ENCODE measurements around the gene PDRG1. TPM values are rescaled to one million over a fixed set of nuclear protein-coding genes. Genes with fewer than 3 reads are reported as not detected.
A peak's percentile ranks its signal among the peaks of the same experiment; 100 is the strongest.
"Not testable (repeated sequence)": the region's sequence is repeated elsewhere in the genome, so short reads cannot be mapped to it uniquely, and the experiment has no call there.

The PDRG1 gene
- total RNA-seq, 2 donors from 2014 or later: 7.2 to 9.0 TPM

DNA sequence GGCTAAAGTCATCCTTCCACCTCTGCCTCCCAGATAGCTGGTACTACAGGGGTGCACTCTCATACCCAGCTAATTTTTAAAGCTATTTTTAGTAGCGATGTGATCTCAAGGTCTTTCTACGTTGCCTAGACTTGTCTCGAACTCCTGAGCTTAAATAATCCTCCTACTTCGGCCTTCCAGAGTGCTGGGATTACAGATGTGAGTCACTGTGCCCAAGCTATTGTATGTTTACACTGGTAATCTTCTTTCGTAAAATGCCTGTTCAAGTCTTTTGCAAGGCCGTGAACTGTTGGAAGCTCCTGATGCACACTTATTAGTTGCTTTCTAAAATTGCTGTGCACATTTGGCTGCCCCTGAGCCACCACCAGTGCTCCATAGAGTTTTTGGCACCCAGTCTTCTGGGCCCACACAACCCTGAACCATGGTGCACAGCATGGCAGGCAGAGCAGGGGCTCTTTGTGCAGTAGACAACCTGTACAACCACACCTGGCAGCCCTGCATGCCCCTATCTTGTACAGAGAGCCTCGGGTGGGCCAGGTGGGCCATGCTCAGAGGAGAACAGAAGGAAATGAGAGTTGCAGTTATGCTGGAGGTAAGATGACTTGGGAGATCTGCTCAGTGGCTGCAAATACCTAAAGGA is 33.3 kb downstream of the PDRG1 start:
- ATAC-seq (no peak), DNase-seq (no peak)
- Mint-ChIP-seq H3K36me3 (ENCODE audit: low read depth) (peaks cover 4% of the 10 kb centered on the region), H3K27me3 (peaks cover 54% of the 10 kb centered on the region), H3K4me1 (no peaks in the 10 kb centered on the region), H3K27ac (no peak overlapping the region), H3K4me3 (no peak overlapping the region)
- no peaks in the 10 kb centered on the region for H3K9me3 ChIP-seq (ENCODE audit: control insufficient read depth, low read length, poor library complexity, severe bottlenecking)

DNA sequence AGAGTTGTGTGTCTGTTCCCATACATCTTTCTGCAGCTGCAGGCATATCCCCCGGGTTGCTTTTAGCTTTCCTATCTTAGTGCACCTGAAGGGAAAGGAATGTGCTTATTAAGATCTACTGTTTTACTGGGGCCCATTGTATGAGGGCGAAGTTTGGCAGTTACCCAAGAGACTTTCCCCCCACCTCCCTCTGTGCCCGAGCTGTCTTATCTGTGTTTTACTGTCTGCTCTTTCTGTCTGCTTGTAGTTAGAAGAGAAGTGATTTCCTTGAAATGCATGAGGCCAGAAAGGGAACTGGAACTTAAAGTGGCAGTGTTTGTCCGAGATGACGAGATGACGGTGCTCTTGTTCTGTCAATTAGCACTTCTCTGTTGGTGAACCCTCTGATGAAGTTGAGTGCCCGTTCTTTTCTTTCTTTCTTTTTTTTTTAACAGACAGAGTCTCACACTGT is 33.9 kb downstream of the PDRG1 start:
- not testable (repeated sequence) for DNase-seq; ATAC-seq; H3K9me3 ChIP-seq (ENCODE audit: control insufficient read depth, low read length, poor library complexity, severe bottlenecking); H3K36me3 Mint-ChIP-seq (ENCODE audit: low read depth); H3K27ac Mint-ChIP-seq; H3K4me3 Mint-ChIP-seq; H3K4me1 Mint-ChIP-seq
- H3K27me3 Mint-ChIP-seq: peaks cover 49% of the 10 kb centered on the region

GRCh38 chr20:31916708-31917107 is 35.1 kb downstream of the PDRG1 start:
- DNase-seq: no peak
- peak overlapping the region; percentile 16 for H3K27ac Mint-ChIP-seq
- peaks cover 4% of the 10 kb centered on the region for H3K36me3 Mint-ChIP-seq (ENCODE audit: low read depth)

DNA sequence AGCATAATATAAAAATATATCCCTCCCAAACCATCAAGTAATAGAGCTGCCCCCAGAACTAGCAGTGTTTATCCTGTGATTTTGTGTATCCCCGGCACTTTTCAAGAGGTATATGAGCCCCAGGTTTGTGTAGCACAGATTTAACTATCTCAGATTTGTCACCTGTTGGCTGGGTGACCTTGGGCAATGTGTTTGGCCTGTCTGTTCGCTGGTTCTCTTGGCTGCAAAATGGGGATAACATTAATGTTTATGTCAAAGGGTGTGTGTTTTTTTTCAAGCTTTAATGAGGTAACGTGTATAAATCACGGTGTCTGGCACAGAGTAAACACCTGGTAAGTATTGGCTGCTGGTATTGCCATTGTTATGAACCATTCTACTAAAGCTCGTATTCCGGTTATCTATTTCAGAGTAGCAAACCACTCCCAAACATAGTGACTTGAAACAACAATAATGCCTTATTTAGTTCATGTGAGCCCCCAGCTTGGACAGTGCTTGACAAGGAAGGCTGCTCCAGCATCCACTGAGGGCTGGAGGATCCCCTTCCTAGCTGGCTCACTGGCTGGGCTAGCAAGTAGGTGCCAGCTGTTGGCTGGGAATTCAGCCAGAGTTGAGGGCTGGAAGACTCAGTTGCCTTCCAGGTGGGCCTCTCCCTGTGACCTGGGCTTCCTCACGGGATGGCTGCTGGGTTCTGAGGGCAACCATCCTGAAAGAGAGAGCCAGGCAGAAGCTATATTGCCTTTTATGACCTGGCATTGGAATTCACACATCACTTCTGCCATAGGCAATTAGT is 36.2 kb downstream of the PDRG1 start:
- no peaks in the 10 kb centered on the region for H3K4me1 Mint-ChIP-seq
- no peaks in the 10 kb centered on the region for H3K9me3 ChIP-seq (ENCODE audit: control insufficient read depth, low read length, poor library complexity, severe bottlenecking)
- no peak overlapping the region for H3K4me3 Mint-ChIP-seq
- peaks cover 4% of the 10 kb centered on the region for H3K36me3 Mint-ChIP-seq (ENCODE audit: low read depth)
- no peak overlapping the region for H3K27ac Mint-ChIP-seq
- H3K27me3 Mint-ChIP-seq: peaks cover 39% of the 10 kb centered on the region
- no peak for DNase-seq
- no peak for ATAC-seq

More at GRCh38 chr20:31916708-31917107, 35.1 kb downstream of the PDRG1 start:
- Mint-ChIP-seq H3K27me3 (peaks cover 43% of the 10 kb centered on the region), H3K4me1 (no peaks in the 10 kb centered on the region), H3K4me3 (no peak overlapping the region)
- H3K9me3 ChIP-seq (ENCODE audit: control insufficient read depth, low read length, poor library complexity, severe bottlenecking): no peaks in the 10 kb centered on the region
- ATAC-seq: no peak

GRCh38 chr20:31914170-31914569 is 37.7 kb downstream of the PDRG1 start:
- Mint-ChIP-seq H3K27me3 (peaks cover 27% of the 10 kb centered on the region), H3K27ac (no peak overlapping the region), H3K36me3 (ENCODE audit: low read depth) (peaks cover 2% of the 10 kb centered on the region), H3K4me3 (no peak overlapping the region), H3K4me1 (no peaks in the 10 kb centered on the region)
- DNase-seq: no peak
- ATAC-seq: no peak
- no peaks in the 10 kb centered on the region for H3K9me3 ChIP-seq (ENCODE audit: control insufficient read depth, low read length, poor library complexity, severe bottlenecking)

DNA sequence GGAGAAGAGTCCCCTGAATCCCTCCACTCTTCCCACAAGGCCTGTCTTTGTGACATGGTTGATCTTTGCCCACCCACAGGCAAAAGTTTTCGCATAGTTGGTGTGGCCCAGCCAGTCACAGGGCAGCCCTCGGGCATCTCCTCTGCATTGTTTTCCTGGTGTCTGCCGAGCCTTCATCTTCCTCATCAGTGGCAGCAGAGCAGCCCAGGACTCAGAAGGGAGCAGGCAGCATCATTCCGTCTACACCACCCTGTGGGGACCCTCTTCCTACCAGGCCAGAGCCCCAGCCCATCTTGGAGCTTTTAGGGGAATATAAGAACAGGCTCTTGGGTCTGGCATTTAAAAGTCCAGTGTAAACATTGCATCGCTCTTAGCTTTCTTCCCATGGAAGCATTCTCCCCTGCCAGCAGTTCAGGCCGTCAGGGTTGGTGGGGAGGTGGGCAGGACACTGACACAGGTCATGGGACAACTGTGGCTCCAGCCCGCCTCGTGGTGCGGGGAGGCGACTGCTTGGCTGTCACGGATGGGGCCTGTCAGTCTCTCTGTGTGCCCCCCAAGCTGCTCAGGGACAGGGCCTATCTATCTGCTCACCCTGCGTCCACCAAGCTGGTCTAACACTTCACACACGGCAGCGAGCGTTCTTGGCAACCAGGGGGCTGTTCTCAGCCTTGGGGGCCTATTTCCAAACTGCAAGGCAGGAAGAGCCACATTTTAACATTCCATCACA is 38.3 kb downstream of the PDRG1 start:
- H3K4me3 Mint-ChIP-seq: no peak overlapping the region
- no peaks in the 10 kb centered on the region for H3K9me3 ChIP-seq (ENCODE audit: control insufficient read depth, low read length, poor library complexity, severe bottlenecking)
- peak overlapping the region; percentile 8 for H3K27ac Mint-ChIP-seq
- H3K27me3 Mint-ChIP-seq: peaks cover 26% of the 10 kb centered on the region
- ATAC-seq (no peak), DNase-seq (no peak)
- peaks cover 5% of the 10 kb centered on the region for H3K36me3 Mint-ChIP-seq (ENCODE audit: low read depth)
- no peaks in the 10 kb centered on the region for H3K4me1 Mint-ChIP-seq

GRCh38 chr20:31910071-31910803 is 41.6 kb downstream of the PDRG1 start:
- Mint-ChIP-seq H3K27me3 (peaks cover 29% of the 10 kb centered on the region), H3K4me1 (peaks cover 2% of the 10 kb centered on the region), H3K36me3 (ENCODE audit: low read depth) (peaks cover 3% of the 10 kb centered on the region), H3K27ac (no peak overlapping the region), H3K4me3 (no peak overlapping the region)
- no peak for DNase-seq
- no peak for ATAC-seq
- no peaks in the 10 kb centered on the region for H3K9me3 ChIP-seq (ENCODE audit: control insufficient read depth, low read length, poor library complexity, severe bottlenecking)

DNA sequence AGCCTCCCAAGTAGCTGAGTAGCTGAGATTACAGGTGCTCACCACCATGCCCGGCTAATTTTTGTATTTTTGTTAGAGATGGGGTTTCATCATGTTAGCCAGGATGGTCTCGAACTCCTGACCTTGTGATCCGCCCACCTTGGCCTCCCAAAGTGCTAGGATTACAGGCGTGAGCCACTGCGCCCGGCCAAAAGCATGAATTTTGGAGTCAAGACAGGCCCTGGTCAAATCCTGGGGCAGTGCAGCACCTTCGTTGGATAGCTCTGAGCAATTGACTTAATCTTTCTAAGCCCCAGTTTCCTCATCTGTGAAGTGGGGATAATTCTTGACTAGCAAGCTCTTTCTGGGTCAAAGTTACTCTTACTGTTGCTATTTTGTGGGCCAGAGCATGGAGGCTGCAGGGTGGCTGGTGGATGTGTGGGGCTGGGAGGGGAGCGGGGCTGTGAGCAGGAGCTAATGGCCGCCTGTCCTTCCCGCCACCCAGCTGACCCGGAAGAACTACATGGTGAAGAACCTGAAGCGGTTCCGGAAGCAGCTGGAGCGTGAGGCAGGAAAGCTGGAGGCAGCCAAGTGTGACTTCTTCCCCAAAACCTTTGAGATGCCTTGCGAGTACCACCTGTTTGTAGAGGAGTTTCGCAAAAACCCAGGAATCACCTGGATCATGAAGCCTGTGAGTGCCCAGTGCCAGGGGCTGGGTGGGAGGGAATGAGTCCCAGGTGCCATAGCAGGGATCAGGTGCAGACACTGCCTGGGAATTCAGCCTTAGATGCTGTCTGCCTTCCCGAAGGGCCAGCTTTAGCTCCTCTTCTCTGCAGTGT is 42.4 kb downstream of the PDRG1 start:
- ATAC-seq (no peak), DNase-seq (no peak)
- Mint-ChIP-seq H3K4me1 (peaks cover 2% of the 10 kb centered on the region), H3K36me3 (ENCODE audit: low read depth) (peaks cover 3% of the 10 kb centered on the region), H3K27me3 (peaks cover 29% of the 10 kb centered on the region), H3K27ac (no peak overlapping the region), H3K4me3 (no peak overlapping the region)
- H3K9me3 ChIP-seq (ENCODE audit: control insufficient read depth, low read length, poor library complexity, severe bottlenecking): no peaks in the 10 kb centered on the region

DNA sequence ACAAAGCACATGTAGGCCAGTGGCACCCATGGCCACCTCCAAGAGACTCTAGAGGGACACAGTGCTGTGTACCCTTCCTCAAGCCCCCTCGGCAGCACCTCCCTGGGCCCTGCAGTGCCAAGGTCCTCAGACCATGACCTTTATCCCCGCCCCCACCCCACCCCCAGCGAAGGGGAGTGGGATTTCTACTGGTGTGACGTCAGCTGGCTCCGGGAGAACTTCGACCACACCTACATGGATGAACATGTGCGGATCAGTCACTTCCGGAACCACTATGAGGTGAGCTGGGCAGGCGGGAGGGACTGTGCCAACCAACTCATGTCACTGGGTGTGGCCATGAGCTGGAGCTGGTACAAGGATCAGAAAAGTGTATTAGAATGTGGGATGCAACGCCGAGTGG is 43.4 kb downstream of the PDRG1 start:
- H3K36me3 Mint-ChIP-seq (ENCODE audit: low read depth): peaks cover 3% of the 10 kb centered on the region
- H3K4me1 Mint-ChIP-seq: peaks cover 2% of the 10 kb centered on the region
- no peak overlapping the region for H3K27ac Mint-ChIP-seq
- no peak overlapping the region for H3K4me3 Mint-ChIP-seq
- peaks cover 21% of the 10 kb centered on the region for H3K27me3 Mint-ChIP-seq
- H3K9me3 ChIP-seq (ENCODE audit: control insufficient read depth, low read length, poor library complexity, severe bottlenecking): no peaks in the 10 kb centered on the region
- ATAC-seq: no peak
- no peak for DNase-seq

GRCh38 chr20:31908016-31908415 is 43.8 kb downstream of the PDRG1 start:
- H3K27me3 Mint-ChIP-seq: peaks cover 21% of the 10 kb centered on the region
- peaks cover 2% of the 10 kb centered on the region for H3K4me1 Mint-ChIP-seq
- no peak overlapping the region for H3K4me3 Mint-ChIP-seq
- peaks cover 3% of the 10 kb centered on the region for H3K36me3 Mint-ChIP-seq (ENCODE audit: low read depth)
- H3K9me3 ChIP-seq (ENCODE audit: control insufficient read depth, low read length, poor library complexity, severe bottlenecking): no peaks in the 10 kb centered on the region
- H3K27ac Mint-ChIP-seq: no peak overlapping the region
- no peak for ATAC-seq
- DNase-seq: no peak

- no peak overlapping the region for H3K4me3 Mint-ChIP-seq
- DNase-seq (no peak), ATAC-seq (no peak)
- peaks cover 21% of the 10 kb centered on the region for H3K27me3 Mint-ChIP-seq
- H3K9me3 ChIP-seq (ENCODE audit: control insufficient read depth, low read length, poor library complexity, severe bottlenecking): no peaks in the 10 kb centered on the region
- peaks cover 2% of the 10 kb centered on the region for H3K4me1 Mint-ChIP-seq
- peaks cover 3% of the 10 kb centered on the region for H3K36me3 Mint-ChIP-seq (ENCODE audit: low read depth)
- H3K27ac Mint-ChIP-seq: no peak overlapping the region
Measured at GRCh38 chr20:31907046-31907445, 44.8 kb downstream of the PDRG1 start.

- Mint-ChIP-seq H3K36me3 (ENCODE audit: low read depth) (peaks cover 3% of the 10 kb centered on the region), H3K4me1 (peaks cover 2% of the 10 kb centered on the region), H3K27ac (no peak overlapping the region), H3K27me3 (peaks cover 21% of the 10 kb centered on the region), H3K4me3 (no peak overlapping the region)
- no peaks in the 10 kb centered on the region for H3K9me3 ChIP-seq (ENCODE audit: control insufficient read depth, low read length, poor library complexity, severe bottlenecking)
- ATAC-seq: no peak
- no peak for DNase-seq
Measured at GRCh38 chr20:31906001-31906400, 45.8 kb downstream of the PDRG1 start.

Measured in T-helper 17 cell (primary cell).